GM12801 (cell line): ENCODE measurements around the gene AGPAT3.

ENCODE experiments used
- CTCF ChIP-seq: IDR thresholded peaks from one replicate; pipeline ENCODE4 v1.5.1; 2011; ENCODE audit warnings: control low read depth; ENCODE audit not compliant: insufficient read length; ENCODE audit errors: extremely low read depth

The AGPAT3 gene

GRCh38 chr21:44018813-44019567 lies 154.0 kb downstream of the AGPAT3 start:
- TF ChIP-seq CTCF, result no peak

GRCh38 chr21:44019568-44019958 lies 154.5 kb downstream of the AGPAT3 start:
- no peak for TF ChIP-seq CTCF

GRCh38 chr21:44020551-44020950 lies 155.5 kb downstream of the AGPAT3 start:
- no peak for TF ChIP-seq CTCF

GRCh38 chr21:44021064-44021463 lies 156.0 kb downstream of the AGPAT3 start:
- no peak for TF ChIP-seq CTCF

GRCh38 chr21:44024257-44024656 lies 159.2 kb downstream of the AGPAT3 start:
- TF ChIP-seq CTCF, result no peak

GRCh38 chr21:44024887-44025353 lies 159.9 kb downstream of the AGPAT3 start:
- TF ChIP-seq CTCF, result no peak

GRCh38 chr21:44027607-44028286 lies 162.7 kb downstream of the AGPAT3 start:
- TF ChIP-seq CTCF, result no peak
